ENCODE results near the gene LNX2. TPM values are rescaled to one million over a fixed set of nuclear protein-coding genes. Genes with fewer than 3 reads are reported as not detected.
A peak's percentile ranks its signal among the peaks of the same experiment; 100 is the strongest.

The LNX2 gene
- 10.1 TPM for total RNA-seq

- intact Hi-C loops (cut with DNase I): no loop called here
- ATAC-seq: peak; percentile 99
Observed at GRCh38 chr13:27620377-27621115, at the start of gene LNX2. TSS of gene LNX2 (minus strand) at chr13:27620529. CDS start at chr13:27581703, 38,826 bp downstream.

GRCh38 chr13:27667946-27668345 is 47.6 kb upstream of the LNX2 start:
- ATAC-seq (no peak), DNase-seq (ENCODE audit: low spot score) (no peak)
- intact Hi-C loops (cut with DNase I): no loop called here

More at GRCh38 chr13:27620377-27621115, at the start of gene LNX2:
- peak; percentile 99 for DNase-seq (ENCODE audit: low spot score)

- ATAC-seq (no peak), DNase-seq (ENCODE audit: low spot score) (no peak)
- intact Hi-C loops (cut with DNase I): no loop called here
Observed at GRCh38 chr13:27666951-27667350, 46.6 kb upstream of the LNX2 start.

GRCh38 chr13:27665761-27666160 is 45.4 kb upstream of the LNX2 start:
- ATAC-seq (no peak), DNase-seq (ENCODE audit: low spot score) (no peak)
- intact Hi-C loops (cut with DNase I): no loop called here

- intact Hi-C loops (cut with DNase I): no loop called here
- ATAC-seq (no peak), DNase-seq (ENCODE audit: low spot score) (no peak)
Observed at GRCh38 chr13:27665333-27665732, 45.0 kb upstream of the LNX2 start.

GRCh38 chr13:27663947-27664346 is 43.6 kb upstream of the LNX2 start:
- DNase-seq (ENCODE audit: low spot score) (no peak), ATAC-seq (no peak)
- intact Hi-C loops (cut with DNase I): no loop called here

GRCh38 chr13:27662738-27663470 is 42.6 kb upstream of the LNX2 start:
- DNase-seq (ENCODE audit: low spot score) (no peak), ATAC-seq (no peak)
- intact Hi-C loops (cut with DNase I): no loop called here

GRCh38 chr13:27661017-27661416 is 40.7 kb upstream of the LNX2 start:
- ATAC-seq (no peak), DNase-seq (ENCODE audit: low spot score) (no peak)
- intact Hi-C loops (cut with DNase I): no loop called here

- ATAC-seq (no peak), DNase-seq (ENCODE audit: low spot score) (no peak)
- intact Hi-C loops (cut with DNase I): no loop called here
Observed at GRCh38 chr13:27660511-27660910, 40.2 kb upstream of the LNX2 start.

- DNase-seq (ENCODE audit: low spot score) (no peak), ATAC-seq (no peak)
- intact Hi-C loops (cut with DNase I): no loop called here
Observed at GRCh38 chr13:27659145-27659865, 39.0 kb upstream of the LNX2 start.

- intact Hi-C loops (cut with DNase I): no loop called here
- DNase-seq (ENCODE audit: low spot score) (no peak), ATAC-seq (no peak)
Observed at GRCh38 chr13:27658546-27658945, 38.2 kb upstream of the LNX2 start.

GRCh38 chr13:27657724-27658123 is 37.4 kb upstream of the LNX2 start:
- intact Hi-C loops (cut with DNase I): no loop called here
- ATAC-seq (no peak), DNase-seq (ENCODE audit: low spot score) (no peak)

GRCh38 chr13:27654816-27655215 is 34.5 kb upstream of the LNX2 start:
- DNase-seq (ENCODE audit: low spot score) (no peak), ATAC-seq (no peak)
- intact Hi-C loops (cut with DNase I): no loop called here

- DNase-seq (ENCODE audit: low spot score) (no peak), ATAC-seq (peak; percentile 55)
- intact Hi-C loops (cut with DNase I): no loop called here
Observed at GRCh38 chr13:27654059-27654458, 33.7 kb upstream of the LNX2 start.

- ATAC-seq (no peak), DNase-seq (ENCODE audit: low spot score) (no peak)
- intact Hi-C loops (cut with DNase I): no loop called here
Observed at GRCh38 chr13:27650312-27650711, 30.0 kb upstream of the LNX2 start.

- ATAC-seq: peak; percentile 75
Observed at GRCh38 chr13:27644302-27644701, 24.0 kb upstream of the LNX2 start.

GRCh38 chr13:27643334-27644132 is 23.2 kb upstream of the LNX2 start:
- DNase-seq (ENCODE audit: low spot score): no peak
- intact Hi-C loops (cut with DNase I): no loop called here
- no peak for ATAC-seq

More at GRCh38 chr13:27644302-27644701, 24.0 kb upstream of the LNX2 start:
- no peak for DNase-seq (ENCODE audit: low spot score)
- intact Hi-C loops (cut with DNase I): no loop called here

- no peak for ATAC-seq
- intact Hi-C loops (cut with DNase I): no loop called here
Observed at GRCh38 chr13:27641711-27642502, 21.6 kb upstream of the LNX2 start.

More at GRCh38 chr13:27641711-27642502, 21.6 kb upstream of the LNX2 start:
- DNase-seq (ENCODE audit: low spot score): no peak

All from sciatic nerve (tissue), 2 donors.